SU-DHL-6 (cell line): ENCODE measurements around the gene DDR2.

Source experiments
- CTCF ChIP-seq: fragments of 200-600 bp; sonication (generic); IDR thresholded peaks from one replicate; pipeline ENCODE4 v1.5.1; 2017; ENCODE audit warnings: antibody characterized with exemption, mild to moderate bottlenecking, low read length, moderate library complexity; ENCODE audit not compliant: insufficient read depth, poor library complexity, severe bottlenecking
- EZH2phosphoT487 ChIP-seq: fragments of 200-600 bp; sonication (generic), shearing (Covaris generic); conservative IDR thresholded peaks from 2 replicates; pipeline ENCODE4 v1.6.1; 2018; ENCODE audit warnings: mild to moderate bottlenecking, antibody characterized with exemption, low read length, moderate library complexity, mixed read lengths

GRCh38 chr1:162660574-162660973 lies 28.3 kb downstream of the DDR2 start:
- TF ChIP-seq CTCF (no peak), EZH2phosphoT487 (no peak)
